Liver (tissue), 9 donors: ENCODE data around the gene NUP160. TPM values are rescaled to one million over a fixed set of nuclear protein-coding genes. Genes with fewer than 3 reads are reported as not detected.
"Not testable (repeated sequence)": the region's sequence is repeated elsewhere in the genome, so short reads cannot be mapped to it uniquely, and the experiment has no call there.

Experiments
- DNase-seq: peaks from one replicate; pipeline ENCODE4 v3.0.0-alpha.2; 2017; ENCODE audit warnings: low spot score
- H3K27ac ChIP-seq, 2 donors: one replicate each; pipeline ENCODE4 v1.7.0; 2013; ENCODE audit warnings: inconsistent platforms in 2 of 2, low read length in 2 of 2, control low read depth in 1 of 2, low read depth in 1 of 2, mild to moderate bottlenecking in 1 of 2
- H3K27me3 ChIP-seq, 4 donors: one replicate each; pipeline versions ENCODE4 v1.6.1 to v1.7.0; 2013; ENCODE audit warnings: low read length in 3 of 4, inconsistent platforms in 1 of 4, mild to moderate bottlenecking in 1 of 4, moderate library complexity in 1 of 4; ENCODE audit not compliant: control insufficient read depth in 4 of 4, insufficient read depth in 4 of 4
- H3K36me3 ChIP-seq, 4 donors: one replicate each; pipeline versions ENCODE4 v1.6.1 to v1.7.0; 2013; ENCODE audit warnings: low read length in 3 of 4, mild to moderate bottlenecking in 3 of 4, low read depth in 1 of 4, moderate library complexity in 1 of 4; ENCODE audit not compliant: control insufficient read depth in 4 of 4, insufficient read depth in 3 of 4
- H3K4me1 ChIP-seq, 4 donors: one replicate each; pipeline versions ENCODE4 v1.6.1 to v1.7.0; 2013; ENCODE audit warnings: low read length in 3 of 4, mild to moderate bottlenecking in 3 of 4, moderate library complexity in 1 of 4; ENCODE audit not compliant: control insufficient read depth in 4 of 4, insufficient read depth in 4 of 4
- H3K4me3 ChIP-seq, 3 donors: one replicate each; pipeline versions ENCODE4 v1.6.1 to v1.7.0; 2013; ENCODE audit warnings: low read length in 3 of 3, control low read depth in 1 of 3, low read depth in 1 of 3, mild to moderate bottlenecking in 1 of 3
- H3K9ac ChIP-seq, 2 donors: one replicate each; pipeline ENCODE4 v1.7.0; 2013; ENCODE audit warnings: low read length in 2 of 2, mild to moderate bottlenecking in 2 of 2, moderate library complexity in 2 of 2, control low read depth in 1 of 2, low read depth in 1 of 2
- H3K9me3 ChIP-seq, 4 donors: one replicate each; pipeline versions ENCODE4 v1.6.1 to v1.7.0; 2013; ENCODE audit warnings: low read length in 3 of 4; ENCODE audit not compliant: control insufficient read depth in 4 of 4
- ATF3 ChIP-seq: IDR thresholded peaks from 2 replicates; pipeline ENCODE4 v1.6.1; 2016; ENCODE audit warnings: antibody characterized with exemption
- CTCF ChIP-seq: fragments of 150-350 bp; IDR thresholded peaks from 2 replicates; pipeline ENCODE4 v1.5.1; 2017; ENCODE audit warnings: improper control_type of control experiment, low read depth, low read length; ENCODE audit not compliant: missing input control
- FOXA1 ChIP-seq: IDR thresholded peaks from 2 replicates; pipeline ENCODE4 v1.6.1; 2016; ENCODE audit warnings: antibody characterized with exemption
- FOXA2 ChIP-seq: IDR thresholded peaks from 2 replicates; pipeline ENCODE4 v1.6.1; 2016; ENCODE audit warnings: antibody characterized with exemption
- GABPA ChIP-seq, 2 donors: IDR thresholded peaks in 1 of 2; conservative IDR thresholded peaks in 1 of 2; 2 replicates each; pipeline ENCODE4 v1.6.1; 2016; ENCODE audit warnings: antibody characterized with exemption in 2 of 2, mild to moderate bottlenecking in 1 of 2, moderate library complexity in 1 of 2
- HNF4A ChIP-seq, 2 donors: conservative IDR thresholded peaks; 2 replicates each; pipeline ENCODE4 v1.6.1; 2016; ENCODE audit warnings: antibody characterized with exemption in 2 of 2, mild to moderate bottlenecking in 2 of 2
- HNF4G ChIP-seq: IDR thresholded peaks from 2 replicates; pipeline ENCODE4 v1.6.1; 2016; ENCODE audit warnings: antibody characterized with exemption
- JUND ChIP-seq, 2 donors: IDR thresholded peaks; 2 replicates each; pipeline ENCODE4 v1.6.1; 2016; ENCODE audit warnings: antibody characterized with exemption in 2 of 2
- NR2F2 ChIP-seq: IDR thresholded peaks from 2 replicates; pipeline ENCODE4 v1.6.1; 2016; ENCODE audit warnings: antibody characterized with exemption
- RAD21 ChIP-seq, 2 donors: IDR thresholded peaks; 2 replicates each; pipeline ENCODE4 v1.6.1; 2016; ENCODE audit warnings: antibody characterized with exemption in 2 of 2, mild to moderate bottlenecking in 2 of 2
- RXRA ChIP-seq, 2 donors: IDR thresholded peaks; 2 replicates each; pipeline ENCODE4 v1.6.1; 2017 to 2018; ENCODE audit warnings: antibody characterized with exemption in 2 of 2, mild to moderate bottlenecking in 1 of 2
- SP1 ChIP-seq: IDR thresholded peaks from 2 replicates; pipeline ENCODE4 v1.6.1; 2018; ENCODE audit warnings: antibody characterized with exemption, mild to moderate bottlenecking
- TAF1 ChIP-seq: conservative IDR thresholded peaks from 2 replicates; pipeline ENCODE4 v1.6.1; 2016; ENCODE audit warnings: antibody characterized with exemption, mild to moderate bottlenecking
- YY1 ChIP-seq: IDR thresholded peaks from 2 replicates; pipeline ENCODE4 v1.6.1; 2016; ENCODE audit warnings: antibody characterized with exemption, mild to moderate bottlenecking
- WGBS: extraction: QIAGEN DNeasy Blood & Tissue Kit; methylation state at CpG from one replicate; pipeline ENCODE4 v1.1.7; 2013; 5-methylcytosine and 5-hydroxymethylcytosine counted together
- polyA plus RNA-seq, 2 donors: library from polyadenylated mRNA; stranded (reverse) in 1 of 2; unstranded in 1 of 2; fragments of 200-250 nt in 1 of 2; fragments of >200 nt in 1 of 2; fragmentation: Nextera tagmentation in 1 of 2; extraction: Ambion mirVana in 1 of 2; gene quantifications; one replicate each; pipeline versions ENCODE4 v1.2.1 to v1.2.3, GENCODE V29; 2013 to 2015
- total RNA-seq, 2 donors: library from RNA; depleted of rRNA; stranded (reverse); fragments of >200 nt; gene quantifications; one replicate each; pipeline ENCODE4 v1.2.3, GENCODE V29; 2014
- TF ChIP-seq, protein P1 (sequence below): IDR thresholded peaks from 2 replicates; pipeline ENCODE4 v1.6.1; 2016; ENCODE audit warnings: antibody characterized with exemption
- TF ChIP-seq, protein P2 (sequence below): IDR thresholded peaks from 2 replicates; pipeline ENCODE4 v1.6.1; 2016; ENCODE audit warnings: antibody characterized with exemption, mild to moderate bottlenecking
- donor health status: healthy.
- donor health status: healthy.
- donor health status: healthy.
- donor health status: healthy.
- donor health status: healthy.

Gene NUP160
- total and polyA plus RNA-seq, 4 donors = 7.0 to 36.6 (median 17.5) TPM

GRCh38 chr11:47828284-47828683, 19.9 kb downstream of the NUP160 start:
- Histone ChIP-seq H3K27ac (no peak overlapping the region), H3K4me3 (no peak overlapping the region), H3K9ac (no peak overlapping the region), H3K9me3 (no peaks in the 10 kb centered on the region), H3K27me3 (no peaks in the 10 kb centered on the region), H3K36me3 (peaks cover 6 to 32% (median 17%) of the 10 kb centered on the region in 4 donors), H3K4me1 (no peaks in the 10 kb centered on the region)
- TF ChIP-seq CTCF (no peak), GABPA (IDR thresholded peaks at IDR 0.05 in 1 of 2, conservative IDR thresholded peaks at IDR 0.05 in 1 of 2) (no peak), NR2F2 (no peak), ATF3 (no peak), HNF4G (no peak), FOXA2 (no peak), RXRA (IDR thresholded peaks at IDR 0.05) (no peak), TAF1 (no peak), HNF4A (conservative IDR thresholded peaks at IDR 0.05) (no peak), FOXA1 (no peak), RAD21 (IDR thresholded peaks at IDR 0.05) (no peak), YY1 (no peak), JUND (IDR thresholded peaks at IDR 0.05) (no peak), SP1 (no peak)
- TF ChIP-seq, protein P1, sequence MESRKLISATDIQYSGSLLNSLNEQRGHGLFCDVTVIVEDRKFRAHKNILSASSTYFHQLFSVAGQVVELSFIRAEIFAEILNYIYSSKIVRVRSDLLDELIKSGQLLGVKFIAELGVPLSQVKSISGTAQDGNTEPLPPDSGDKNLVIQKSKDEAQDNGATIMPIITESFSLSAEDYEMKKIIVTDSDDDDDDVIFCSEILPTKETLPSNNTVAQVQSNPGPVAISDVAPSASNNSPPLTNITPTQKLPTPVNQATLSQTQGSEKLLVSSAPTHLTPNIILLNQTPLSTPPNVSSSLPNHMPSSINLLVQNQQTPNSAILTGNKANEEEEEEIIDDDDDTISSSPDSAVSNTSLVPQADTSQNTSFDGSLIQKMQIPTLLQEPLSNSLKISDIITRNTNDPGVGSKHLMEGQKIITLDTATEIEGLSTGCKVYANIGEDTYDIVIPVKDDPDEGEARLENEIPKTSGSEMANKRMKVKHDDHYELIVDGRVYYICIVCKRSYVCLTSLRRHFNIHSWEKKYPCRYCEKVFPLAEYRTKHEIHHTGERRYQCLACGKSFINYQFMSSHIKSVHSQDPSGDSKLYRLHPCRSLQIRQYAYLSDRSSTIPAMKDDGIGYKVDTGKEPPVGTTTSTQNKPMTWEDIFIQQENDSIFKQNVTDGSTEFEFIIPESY = no peak
- TF ChIP-seq, protein P2, sequence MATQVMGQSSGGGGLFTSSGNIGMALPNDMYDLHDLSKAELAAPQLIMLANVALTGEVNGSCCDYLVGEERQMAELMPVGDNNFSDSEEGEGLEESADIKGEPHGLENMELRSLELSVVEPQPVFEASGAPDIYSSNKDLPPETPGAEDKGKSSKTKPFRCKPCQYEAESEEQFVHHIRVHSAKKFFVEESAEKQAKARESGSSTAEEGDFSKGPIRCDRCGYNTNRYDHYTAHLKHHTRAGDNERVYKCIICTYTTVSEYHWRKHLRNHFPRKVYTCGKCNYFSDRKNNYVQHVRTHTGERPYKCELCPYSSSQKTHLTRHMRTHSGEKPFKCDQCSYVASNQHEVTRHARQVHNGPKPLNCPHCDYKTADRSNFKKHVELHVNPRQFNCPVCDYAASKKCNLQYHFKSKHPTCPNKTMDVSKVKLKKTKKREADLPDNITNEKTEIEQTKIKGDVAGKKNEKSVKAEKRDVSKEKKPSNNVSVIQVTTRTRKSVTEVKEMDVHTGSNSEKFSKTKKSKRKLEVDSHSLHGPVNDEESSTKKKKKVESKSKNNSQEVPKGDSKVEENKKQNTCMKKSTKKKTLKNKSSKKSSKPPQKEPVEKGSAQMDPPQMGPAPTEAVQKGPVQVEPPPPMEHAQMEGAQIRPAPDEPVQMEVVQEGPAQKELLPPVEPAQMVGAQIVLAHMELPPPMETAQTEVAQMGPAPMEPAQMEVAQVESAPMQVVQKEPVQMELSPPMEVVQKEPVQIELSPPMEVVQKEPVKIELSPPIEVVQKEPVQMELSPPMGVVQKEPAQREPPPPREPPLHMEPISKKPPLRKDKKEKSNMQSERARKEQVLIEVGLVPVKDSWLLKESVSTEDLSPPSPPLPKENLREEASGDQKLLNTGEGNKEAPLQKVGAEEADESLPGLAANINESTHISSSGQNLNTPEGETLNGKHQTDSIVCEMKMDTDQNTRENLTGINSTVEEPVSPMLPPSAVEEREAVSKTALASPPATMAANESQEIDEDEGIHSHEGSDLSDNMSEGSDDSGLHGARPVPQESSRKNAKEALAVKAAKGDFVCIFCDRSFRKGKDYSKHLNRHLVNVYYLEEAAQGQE = no peak
- 99% methylated on average over 1 of the region's 1 CpG for WGBS
- no peak for DNase-seq

DNA sequence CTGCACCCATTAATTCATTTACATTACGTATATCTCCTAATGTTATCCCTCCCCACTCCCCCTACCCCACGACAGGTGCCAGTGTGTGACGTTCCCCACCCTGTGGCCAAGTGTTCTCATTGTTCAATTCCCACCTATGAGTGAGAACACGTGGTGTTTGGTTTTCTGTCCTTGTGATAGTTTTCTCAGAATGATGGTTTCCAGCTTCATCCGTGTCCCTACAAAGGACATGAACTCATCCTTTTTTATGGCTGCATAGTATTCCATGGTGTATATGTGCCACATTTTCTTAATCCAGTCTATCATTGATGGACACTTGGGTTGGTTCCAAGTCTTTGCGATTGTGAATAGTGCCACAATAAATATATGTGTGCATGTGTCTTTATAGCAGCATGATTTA, 25.5 kb downstream of the NUP160 start:
- DNase-seq, H3K27ac ChIP-seq, H3K4me1 ChIP-seq, H3K9me3 ChIP-seq, H3K4me3 ChIP-seq, H3K27me3 ChIP-seq, H3K9ac ChIP-seq: not testable (repeated sequence)
- 97% methylated on average over 6 of the region's 6 CpGs for WGBS
- H3K36me3 ChIP-seq = peaks cover 8 to 38% (median 24%) of the 10 kb centered on the region in 4 donors
